Measurements from ENCODE around the gene NEK4.
"Not testable (repeated sequence)": the region's sequence is repeated elsewhere in the genome, so short reads cannot be mapped to it uniquely, and the experiment has no call there.

The NEK4 gene

GRCh38 chr3:52678265-52679198 lies 92.2 kb downstream of the NEK4 start:
- in situ Hi-C loops (cut with MboI; ENCODE audit: low sequenced_read_pairs), result no loop called here

GRCh38 chr3:52676201-52676600 lies 94.5 kb downstream of the NEK4 start:
- in situ Hi-C loops (cut with MboI; ENCODE audit: low sequenced_read_pairs), result not testable (repeated sequence)

GRCh38 chr3:52671676-52672075 lies 99.1 kb downstream of the NEK4 start:
- in situ Hi-C loops (cut with MboI; ENCODE audit: low sequenced_read_pairs), result no loop called here

GRCh38 chr3:52670621-52671521 lies 99.9 kb downstream of the NEK4 start:
- in situ Hi-C loops (cut with MboI; ENCODE audit: low sequenced_read_pairs), result no loop called here

GRCh38 chr3:52663098-52663497 lies 107.6 kb downstream of the NEK4 start:
- in situ Hi-C loops (cut with MboI; ENCODE audit: low sequenced_read_pairs), result no loop called here

- in situ Hi-C loops (cut with MboI; ENCODE audit: low sequenced_read_pairs), result no loop called here
Measured at GRCh38 chr3:52660046-52660445, 110.7 kb downstream of the NEK4 start.
